Natural killer cell (primary cell): ENCODE results near the gene TMEM198. TPM values are rescaled to one million over a fixed set of nuclear protein-coding genes. Genes with fewer than 3 reads are reported as not detected.

Experiments
- ATAC-seq, 3 donors: fragments of 150-1000 bp in 2 of 3; fragments of 200-7000 bp in 1 of 3; cut with Tn5 transposase; 1 replicate in 1 of 3; 2 replicates in 2 of 3; pipeline ENCODE4 v1.10.0; 2021; ENCODE audit warnings: mild to moderate bottlenecking in 2 of 3, moderate library complexity in 2 of 3
- DNase-seq, 2 donors: peaks; one replicate each; pipeline versions ENCODE4 v3.0.0 to v3.0.0-alpha.2; 2013 to 2021; ENCODE audit warnings: mixed read lengths in 1 of 2
- H3K27ac ChIP-seq: one replicate; pipeline ENCODE4 v1.5.1; 2013; ENCODE audit warnings: mild to moderate bottlenecking, low read length
- H3K27me3 ChIP-seq: one replicate; pipeline ENCODE4 v1.6.1; 2013; ENCODE audit warnings: low read length; ENCODE audit not compliant: control insufficient read depth, insufficient read depth
- H3K36me3 ChIP-seq: one replicate; pipeline ENCODE4 v1.6.1; 2013; ENCODE audit warnings: low read length; ENCODE audit not compliant: control insufficient read depth, insufficient read depth
- H3K4me1 ChIP-seq: one replicate; pipeline ENCODE4 v1.6.1; 2013; ENCODE audit warnings: low read length; ENCODE audit not compliant: control insufficient read depth, insufficient read depth
- H3K4me3 ChIP-seq: one replicate; pipeline ENCODE4 v1.5.1; 2013; ENCODE audit warnings: low read length
- H3K9me3 ChIP-seq: one replicate; pipeline ENCODE4 v1.6.1; 2013; ENCODE audit warnings: low read length; ENCODE audit not compliant: control insufficient read depth, insufficient read depth
- H3K27ac Mint-ChIP-seq, 2 donors: one replicate each; pipeline ENCODE4 v1.8.0; 2022; ENCODE audit warnings: mild to moderate bottlenecking in 2 of 2, mixed read lengths in 2 of 2, moderate library complexity in 1 of 2
- H3K27me3 Mint-ChIP-seq, 2 donors: one replicate each; pipeline ENCODE4 v1.8.0; 2022; ENCODE audit warnings: low read depth in 2 of 2, mixed read lengths in 2 of 2
- H3K36me3 Mint-ChIP-seq: one replicate; pipeline ENCODE4 v1.8.0; 2022; ENCODE audit warnings: mixed read lengths
- H3K4me1 Mint-ChIP-seq, 2 donors: one replicate each; pipeline ENCODE4 v1.8.0; 2022; ENCODE audit warnings: mixed read lengths in 2 of 2
- H3K4me3 Mint-ChIP-seq: one replicate; pipeline ENCODE4 v1.8.0; 2022; ENCODE audit warnings: mild to moderate bottlenecking, moderate library complexity, mixed read lengths
- H3K9me3 Mint-ChIP-seq, 2 donors: one replicate each; pipeline ENCODE4 v1.8.0; 2022; ENCODE audit warnings: mixed read lengths in 2 of 2
- WGBS: methylation state at CpG from one replicate; pipeline ENCODE4 v1.1.7; 2013; ENCODE audit warnings: missing lambda C conversion rate; ENCODE audit not compliant: insufficient coverage; 5-methylcytosine and 5-hydroxymethylcytosine counted together
- intact Hi-C: fragments of 100-400 bp; cut with micrococcal nuclease; formaldehyde crosslinking; loops from one replicate; pipeline ENCODE4 v1.14.2; 2022
- total RNA-seq, 4 donors: library from RNA; stranded (reverse); fragments of 120-200 nt in 1 of 4; gene quantifications; one replicate each; pipeline versions ENCODE4 v1.2.3 to v1.2.4, GENCODE V29; 2013 to 2022
- TF ChIP-seq, protein P1 (sequence below): fragments of 200-600 bp; IDR thresholded peaks from one replicate; pipeline ENCODE4 v1.8.0; 2022; ENCODE audit warnings: antibody characterized with exemption

The TMEM198 gene
- total RNA-seq, 3 donors from 2014 or later (not counting 1 experiment from before 2014, with no cell fraction given): 1.7 to 2.3 (median 1.8) TPM

DNA sequence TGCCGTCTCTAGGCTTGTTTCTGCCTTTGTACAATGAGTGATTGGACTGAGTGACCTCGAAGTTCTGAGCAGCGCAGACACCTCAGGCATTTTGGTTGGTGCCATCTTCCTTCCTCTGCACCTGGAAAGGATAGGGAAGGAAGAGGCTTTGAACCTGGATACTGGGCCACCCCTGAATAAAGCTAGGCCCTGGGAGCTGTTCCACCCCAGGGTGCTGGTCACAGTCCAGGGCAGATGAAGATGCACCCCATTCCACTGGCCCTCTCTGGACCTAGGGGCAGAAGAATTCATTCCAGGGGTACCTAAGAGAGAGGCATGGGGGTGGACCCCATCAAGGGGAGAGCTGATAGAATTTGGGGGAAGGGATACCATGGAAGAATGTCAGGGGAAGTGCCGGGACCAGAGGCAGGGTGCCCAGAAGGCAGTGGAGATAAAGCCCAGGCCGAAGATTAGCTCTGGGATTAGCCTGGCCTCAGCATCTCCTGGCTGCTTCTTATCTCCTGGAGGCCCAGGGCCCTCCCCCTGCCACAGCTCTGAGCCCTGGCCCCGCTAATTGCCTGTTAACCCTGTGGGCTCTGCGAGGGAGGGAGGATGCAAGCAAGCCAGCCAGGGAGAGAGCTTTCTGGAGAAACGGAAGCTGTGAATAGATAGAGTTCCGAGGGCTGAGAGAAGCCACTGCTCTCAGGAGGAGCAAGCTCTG lies 18.1 kb upstream of the TMEM198 start:
- DNase-seq: no peak
- H3K9me3 Mint-ChIP-seq: no peaks in the 10 kb centered on the region
- no peaks in the 10 kb centered on the region for H3K36me3 ChIP-seq
- peaks cover 35% of the 10 kb centered on the region for H3K27me3 ChIP-seq
- H3K4me3 ChIP-seq: no peak overlapping the region
- 58% methylated on average over 7 of the region's 9 CpGs for WGBS
- H3K4me1 ChIP-seq: peaks cover 2% of the 10 kb centered on the region
- H3K4me3 Mint-ChIP-seq: no peak overlapping the region
- H3K36me3 Mint-ChIP-seq: no peaks in the 10 kb centered on the region
- no peak overlapping the region for H3K27ac ChIP-seq
- TF ChIP-seq, protein P1, sequence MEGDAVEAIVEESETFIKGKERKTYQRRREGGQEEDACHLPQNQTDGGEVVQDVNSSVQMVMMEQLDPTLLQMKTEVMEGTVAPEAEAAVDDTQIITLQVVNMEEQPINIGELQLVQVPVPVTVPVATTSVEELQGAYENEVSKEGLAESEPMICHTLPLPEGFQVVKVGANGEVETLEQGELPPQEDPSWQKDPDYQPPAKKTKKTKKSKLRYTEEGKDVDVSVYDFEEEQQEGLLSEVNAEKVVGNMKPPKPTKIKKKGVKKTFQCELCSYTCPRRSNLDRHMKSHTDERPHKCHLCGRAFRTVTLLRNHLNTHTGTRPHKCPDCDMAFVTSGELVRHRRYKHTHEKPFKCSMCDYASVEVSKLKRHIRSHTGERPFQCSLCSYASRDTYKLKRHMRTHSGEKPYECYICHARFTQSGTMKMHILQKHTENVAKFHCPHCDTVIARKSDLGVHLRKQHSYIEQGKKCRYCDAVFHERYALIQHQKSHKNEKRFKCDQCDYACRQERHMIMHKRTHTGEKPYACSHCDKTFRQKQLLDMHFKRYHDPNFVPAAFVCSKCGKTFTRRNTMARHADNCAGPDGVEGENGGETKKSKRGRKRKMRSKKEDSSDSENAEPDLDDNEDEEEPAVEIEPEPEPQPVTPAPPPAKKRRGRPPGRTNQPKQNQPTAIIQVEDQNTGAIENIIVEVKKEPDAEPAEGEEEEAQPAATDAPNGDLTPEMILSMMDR: no peak
- peaks cover 68 to 84% of the 10 kb centered on the region in 2 donors for H3K27me3 Mint-ChIP-seq
- no peak for ATAC-seq
- H3K9me3 ChIP-seq: no peaks in the 10 kb centered on the region
- peaks cover 0 to 23% of the 10 kb centered on the region in 2 donors for H3K4me1 Mint-ChIP-seq
- no peak overlapping the region for H3K27ac Mint-ChIP-seq
- intact Hi-C loops: no loop called here

DNA sequence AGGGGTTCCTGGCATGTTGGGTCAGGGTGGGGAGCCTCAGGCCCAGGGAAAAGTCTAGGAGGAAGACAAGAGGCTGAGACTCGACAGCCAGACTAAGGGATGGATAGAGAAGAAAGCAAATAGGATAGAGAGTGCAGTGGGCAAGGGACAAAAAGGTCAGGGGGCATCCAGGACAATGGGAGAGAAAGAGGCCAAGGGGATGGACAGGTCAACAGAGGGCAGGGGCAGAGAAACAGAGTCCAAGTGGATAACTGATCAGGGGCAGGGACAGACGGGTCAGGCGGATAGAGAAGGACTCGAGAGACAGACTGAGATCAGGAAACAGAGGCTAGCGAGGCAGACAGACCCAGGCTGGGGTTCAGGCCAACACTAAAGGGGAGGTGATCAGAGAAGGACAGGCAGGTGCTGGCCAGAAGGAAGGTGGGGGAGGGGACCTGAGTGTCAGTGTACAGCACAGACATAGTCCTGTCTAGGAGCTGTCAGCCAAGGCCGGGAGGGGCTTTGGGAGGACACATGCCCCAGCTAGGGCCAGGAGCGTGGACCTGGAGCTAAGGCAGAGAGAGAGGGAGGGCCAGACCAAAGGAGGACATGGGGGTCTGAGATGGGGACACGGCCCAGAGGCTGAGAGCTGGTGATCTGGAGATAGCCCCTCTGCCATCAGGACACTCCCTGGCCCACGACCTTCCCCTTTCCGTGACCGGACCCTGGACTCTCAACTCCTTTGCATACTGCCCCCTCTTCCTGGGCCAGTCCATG lies 17.3 kb upstream of the TMEM198 start:
- 60% methylated on average over 10 of the region's 11 CpGs for WGBS
- no peak overlapping the region for H3K27ac Mint-ChIP-seq
- no peak overlapping the region for H3K4me3 Mint-ChIP-seq
- ATAC-seq: no peak
- Histone ChIP-seq H3K4me1 (peaks cover 2% of the 10 kb centered on the region), H3K4me3 (no peak overlapping the region), H3K36me3 (no peaks in the 10 kb centered on the region), H3K9me3 (no peaks in the 10 kb centered on the region), H3K27me3 (peaks cover 32% of the 10 kb centered on the region), H3K27ac (no peak overlapping the region)
- peaks cover 0 to 19% of the 10 kb centered on the region in 2 donors for H3K4me1 Mint-ChIP-seq
- no peaks in the 10 kb centered on the region for H3K36me3 Mint-ChIP-seq
- DNase-seq: no peak
- H3K9me3 Mint-ChIP-seq: no peaks in the 10 kb centered on the region
- peaks cover 69 to 78% of the 10 kb centered on the region in 2 donors for H3K27me3 Mint-ChIP-seq
- intact Hi-C loops: no loop called here
- TF ChIP-seq, protein P1: no peak

DNA sequence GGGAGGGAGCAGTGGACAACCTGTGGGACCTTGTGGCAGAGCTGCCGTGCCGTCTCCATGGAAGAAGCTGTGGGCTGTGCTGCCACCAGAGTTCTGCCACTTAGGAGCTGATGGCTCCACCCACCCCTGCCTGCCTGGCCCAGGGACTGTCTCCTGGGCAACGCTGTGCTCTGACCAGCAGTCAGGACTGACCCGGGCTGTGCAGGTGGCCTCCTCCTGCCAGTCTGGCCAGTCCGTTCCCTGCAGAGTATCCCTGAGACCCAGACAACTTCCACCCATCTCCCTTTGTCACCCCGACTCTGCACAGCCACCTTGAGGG lies 16.8 kb upstream of the TMEM198 start:
- intact Hi-C loops: no loop called here
- Histone ChIP-seq H3K9me3 (no peaks in the 10 kb centered on the region), H3K4me1 (peaks cover 2% of the 10 kb centered on the region), H3K4me3 (no peak overlapping the region), H3K27me3 (peaks cover 29% of the 10 kb centered on the region), H3K36me3 (no peaks in the 10 kb centered on the region), H3K27ac (no peak overlapping the region)
- DNase-seq: no peak
- no peaks in the 10 kb centered on the region for H3K9me3 Mint-ChIP-seq
- H3K36me3 Mint-ChIP-seq: no peaks in the 10 kb centered on the region
- no peak overlapping the region for H3K4me3 Mint-ChIP-seq
- WGBS: 57% methylated on average over 6 of the region's 6 CpGs
- ATAC-seq: no peak
- TF ChIP-seq, protein P1: no peak
- H3K27ac Mint-ChIP-seq: no peak overlapping the region
- peaks cover 63 to 72% of the 10 kb centered on the region in 2 donors for H3K27me3 Mint-ChIP-seq
- peaks cover 0 to 13% of the 10 kb centered on the region in 2 donors for H3K4me1 Mint-ChIP-seq
